Left ventricle myocardium superior (tissue), 1 donor: ENCODE measurements around the gene INS. TPM values are rescaled to one million over a fixed set of nuclear protein-coding genes. Genes with fewer than 3 reads are reported as not detected.

Experiments used
- ATAC-seq: fragments of 200-7000 bp; cut with Tn5 transposase; one replicate; pipeline ENCODE4 v1.9.1; 2020; ENCODE audit warnings: mild to moderate bottlenecking, moderate library complexity
- DNase-seq: peaks from one replicate; pipeline ENCODE4 v3.0.0-alpha.2; 2020
- intact Hi-C: fragments of 100-400 bp; cut with micrococcal nuclease; formaldehyde crosslinking; loops from one replicate; pipeline ENCODE4 v1.11.0; 2022
- total RNA-seq: library from RNA; stranded (reverse); fragmentation: NEBNext Ultra II Directional; extraction: Animal tissue kit (Norgen Biotek cat#: 25700); gene quantifications from one replicate; pipeline ENCODE4 v1.2.1, GENCODE V29; 2021
- donor health status: DM: no; HTN: yes; CAD: no; lungs with severe emphysema.

Gene INS
- total RNA-seq, 1 donor from 2014 or later, result not detected

- intact Hi-C loops, result loop anchor here (5.0 kb wide), 1 partner anchor 318 kb away; the partner anchor contains the start of gene TNNI2
- DNase-seq (no peak), ATAC-seq (no peak)
Observed at GRCh38 chr11:2154889-2155288, 6.1 kb downstream of the INS start.

GRCh38 chr11:2154195-2154585 is 6.8 kb downstream of the INS start:
- intact Hi-C loops, result loop anchor here (5.0 kb wide), 1 partner anchor 317 kb away; the partner anchor contains the start of gene TNNI2
- ATAC-seq (no peak), DNase-seq (no peak)

- ATAC-seq (no peak), DNase-seq (no peak)
- intact Hi-C loops, result loop anchor here (5.0 kb wide), 1 partner anchor 316 kb away; the partner anchor contains the start of gene TNNI2
Observed at GRCh38 chr11:2153581-2154194, 7.3 kb downstream of the INS start.

- peak; percentile 74 for DNase-seq
- ATAC-seq, result peak; percentile 66
- intact Hi-C loops, result loop anchor here (5.0 kb wide), 1 partner anchor 314 kb away; the partner anchor contains the start of gene TNNI2
Observed at GRCh38 chr11:2151500-2152257, 9.3 kb downstream of the INS start.

GRCh38 chr11:2149864-2150847 is 10.9 kb downstream of the INS start:
- ATAC-seq (no peak), DNase-seq (no peak)
- intact Hi-C loops, result loop anchor here (5.0 kb wide), 1 partner anchor 313 kb away; the partner anchor contains the start of gene TNNI2

- intact Hi-C loops, result no loop called here
- DNase-seq (no peak), ATAC-seq (no peak)
Observed at GRCh38 chr11:2149460-2149859, 11.5 kb downstream of the INS start.

- ATAC-seq, result no peak
- intact Hi-C loops, result no loop called here
- no peak for DNase-seq
Observed at GRCh38 chr11:2148595-2148994, 12.4 kb downstream of the INS start.

GRCh38 chr11:2147391-2147790 is 13.6 kb downstream of the INS start:
- no peak for DNase-seq
- no peak for ATAC-seq
- intact Hi-C loops, result no loop called here

- ATAC-seq (no peak), DNase-seq (no peak)
- intact Hi-C loops, result no loop called here
Observed at GRCh38 chr11:2146051-2146450, 15.0 kb downstream of the INS start.

- intact Hi-C loops, result loop anchor here (5.0 kb wide), 1 partner anchor 452 kb away; no protein-coding TSS in a partner anchor
- ATAC-seq, result no peak
- DNase-seq, result no peak
Observed at GRCh38 chr11:2144544-2145248, 16.3 kb downstream of the INS start.

GRCh38 chr11:2143799-2144543 is 17.0 kb downstream of the INS start:
- intact Hi-C loops, result loop anchor here (5.0 kb wide), 1 partner anchor 452 kb away; no protein-coding TSS in a partner anchor
- DNase-seq (no peak), ATAC-seq (peak; percentile 36)

GRCh38 chr11:2143477-2143798 is 17.6 kb downstream of the INS start:
- intact Hi-C loops, result loop anchor here (5.0 kb wide), 1 partner anchor 451 kb away; no protein-coding TSS in a partner anchor
- ATAC-seq (no peak), DNase-seq (peak; percentile 12)

- intact Hi-C loops, result loop anchor here (5.0 kb wide), 1 partner anchor 450 kb away; no protein-coding TSS in a partner anchor
- no peak for ATAC-seq
Observed at GRCh38 chr11:2142762-2143202, 18.2 kb downstream of the INS start.

GRCh38 chr11:2142300-2142759 is 18.7 kb downstream of the INS start:
- DNase-seq, result no peak
- intact Hi-C loops, result loop anchor here (5.0 kb wide), 1 partner anchor 450 kb away; no protein-coding TSS in a partner anchor

More at GRCh38 chr11:2142762-2143202, 18.2 kb downstream of the INS start:
- DNase-seq, result no peak

GRCh38 chr11:2140411-2141400 is 20.3 kb downstream of the INS start:
- ATAC-seq (no peak), DNase-seq (peak; percentile 28)
- intact Hi-C loops, result loop anchor here (5.0 kb wide), 1 partner anchor 448 kb away; no protein-coding TSS in a partner anchor

More at GRCh38 chr11:2142300-2142759, 18.7 kb downstream of the INS start:
- no peak for ATAC-seq

- peak; percentile 36 for DNase-seq
- intact Hi-C loops, result loop anchor here (5.0 kb wide), 1 partner anchor 447 kb away; no protein-coding TSS in a partner anchor
- ATAC-seq, result no peak
Observed at GRCh38 chr11:2139621-2140337, 21.2 kb downstream of the INS start.
